IPS-20b (cell line): ENCODE data around the gene NUDT21.
"Not testable (repeated sequence)": the region's sequence is repeated elsewhere in the genome, so short reads cannot be mapped to it uniquely, and the experiment has no call there.

Experiments
- H3K27ac ChIP-seq: one replicate; pipeline ENCODE4 v1.5.1; 2013; ENCODE audit warnings: low read length
- H3K27me3 ChIP-seq: 2 replicates; pipeline ENCODE4 v1.6.1; 2013; ENCODE audit warnings: mild to moderate bottlenecking, low read length, inconsistent platforms; ENCODE audit not compliant: insufficient read depth
- H3K36me3 ChIP-seq: 2 replicates; pipeline ENCODE4 v1.6.1; 2013; ENCODE audit warnings: low read depth, mild to moderate bottlenecking, inconsistent platforms, low read length, moderate library complexity; ENCODE audit not compliant: insufficient read depth
- H3K4me1 ChIP-seq: 2 replicates; pipeline ENCODE4 v1.6.1; 2013; ENCODE audit warnings: mild to moderate bottlenecking, control low read depth, inconsistent platforms, low read length, moderate library complexity; ENCODE audit not compliant: insufficient read depth
- H3K4me3 ChIP-seq: 2 replicates; pipeline ENCODE4 v1.5.1; 2013; ENCODE audit warnings: mild to moderate bottlenecking, low read length, inconsistent platforms
- H3K9ac ChIP-seq: 2 replicates; pipeline ENCODE4 v1.6.1; 2013; ENCODE audit warnings: low read depth, mild to moderate bottlenecking, inconsistent platforms, low read length, moderate library complexity
- H3K9me3 ChIP-seq: 2 replicates; pipeline ENCODE4 v1.6.1; 2013; ENCODE audit warnings: mild to moderate bottlenecking, low read depth, low read length, inconsistent platforms; ENCODE audit not compliant: insufficient read depth

NUDT21 gene

GRCh38 chr16:56387396-56387795, 63.7 kb downstream of the NUDT21 start:
- peaks cover 44% of the 10 kb centered on the region for H3K36me3 ChIP-seq

GRCh38 chr16:56384074-56384721, 66.9 kb downstream of the NUDT21 start:
- Histone ChIP-seq H3K4me1 (no peaks in the 10 kb centered on the region), H3K27ac (no peak overlapping the region), H3K9me3 (peaks cover 18% of the 10 kb centered on the region), H3K4me3 (no peak overlapping the region), H3K36me3 (peaks cover 38% of the 10 kb centered on the region), H3K9ac (no peak overlapping the region), H3K27me3 (no peaks in the 10 kb centered on the region)

More at GRCh38 chr16:56387396-56387795, 63.7 kb downstream of the NUDT21 start:
- no peak overlapping the region for H3K27ac ChIP-seq
- H3K27me3 ChIP-seq: no peaks in the 10 kb centered on the region
- H3K4me1 ChIP-seq: no peaks in the 10 kb centered on the region
- 0 out of 2 replicates have a peak, but pooled peaks cover 4% of the 10 kb centered on the region for H3K9me3 ChIP-seq
- H3K9ac ChIP-seq: no peak overlapping the region
- no peak overlapping the region for H3K4me3 ChIP-seq

GRCh38 chr16:56382901-56383355, 68.2 kb downstream of the NUDT21 start:
- H3K27ac ChIP-seq: no peak overlapping the region

GRCh38 chr16:56382459-56382858, 68.7 kb downstream of the NUDT21 start:
- no peaks in the 10 kb centered on the region for H3K27me3 ChIP-seq
- H3K9ac ChIP-seq: no peak overlapping the region
- H3K9me3 ChIP-seq: peaks cover 18% of the 10 kb centered on the region
- H3K36me3 ChIP-seq: peaks cover 28% of the 10 kb centered on the region
- no peak overlapping the region for H3K27ac ChIP-seq
- no peaks in the 10 kb centered on the region for H3K4me1 ChIP-seq
- H3K4me3 ChIP-seq: no peak overlapping the region

More at GRCh38 chr16:56382901-56383355, 68.2 kb downstream of the NUDT21 start:
- Histone ChIP-seq H3K4me1 (no peaks in the 10 kb centered on the region), H3K9ac (no peak overlapping the region), H3K4me3 (no peak overlapping the region), H3K9me3 (peaks cover 18% of the 10 kb centered on the region), H3K36me3 (peaks cover 33% of the 10 kb centered on the region), H3K27me3 (no peaks in the 10 kb centered on the region)

GRCh38 chr16:56380778-56381485, 70.2 kb downstream of the NUDT21 start:
- not testable (repeated sequence) for H3K27ac ChIP-seq, H3K9ac ChIP-seq, H3K4me1 ChIP-seq, H3K27me3 ChIP-seq, H3K4me3 ChIP-seq
- peaks cover 18% of the 10 kb centered on the region for H3K9me3 ChIP-seq
- peaks cover 26% of the 10 kb centered on the region for H3K36me3 ChIP-seq
